Calu3 (cell line): ENCODE results near the gene METTL13. TPM values are rescaled to one million over a fixed set of nuclear protein-coding genes. Genes with fewer than 3 reads are reported as not detected.

Experiments used
- BruUV-seq: library from RNA; stranded (reverse); fragments of 400-500 nt; replicated peaks from 2 replicates; lab custom pipeline; 2021; lab: Mats Ljungman, UMichigan
- CTCF ChIA-PET: fragments of 300-600 bp; sonication (Branson Sonifier 250); formaldehyde crosslinking; loops from one replicate; lab custom pipeline; 2022; ENCODE audit warnings: antibody characterized with exemption; lab: Charles Lee
- DNase-seq: peaks from one replicate; pipeline ENCODE4 v3.0.0; 2022
- H3K27ac Mint-ChIP-seq: one replicate; pipeline ENCODE4 v1.8.0; 2022; ENCODE audit warnings: mixed read lengths; ENCODE audit not compliant: unreplicated experiment
- H3K27me3 Mint-ChIP-seq: one replicate; pipeline ENCODE4 v1.8.0; 2022; ENCODE audit warnings: mixed read lengths; ENCODE audit not compliant: unreplicated experiment
- H3K36me3 Mint-ChIP-seq: one replicate; pipeline ENCODE4 v1.8.0; 2022; ENCODE audit warnings: mild to moderate bottlenecking, moderate library complexity, mixed read lengths; ENCODE audit not compliant: insufficient read depth, unreplicated experiment
- H3K4me1 Mint-ChIP-seq: one replicate; pipeline ENCODE4 v1.8.0; 2022; ENCODE audit warnings: mild to moderate bottlenecking, low read depth, mixed read lengths; ENCODE audit not compliant: unreplicated experiment
- H3K4me3 Mint-ChIP-seq: one replicate; pipeline ENCODE4 v1.8.0; 2022; ENCODE audit warnings: mild to moderate bottlenecking, low read depth, moderate library complexity, mixed read lengths; ENCODE audit not compliant: unreplicated experiment
- H3K9me3 Mint-ChIP-seq: one replicate; pipeline ENCODE4 v1.8.0; 2022; ENCODE audit warnings: low read depth, mixed read lengths; ENCODE audit not compliant: unreplicated experiment
- CTCF ChIP-seq: fragments of 200-600 bp; IDR thresholded peaks from one replicate; pipeline ENCODE4 v1.8.0; 2022; ENCODE audit warnings: antibody characterized with exemption; ENCODE audit not compliant: unreplicated experiment
- intact Hi-C: fragments of 100-400 bp; cut with micrococcal nuclease; formaldehyde crosslinking; loops from one replicate; pipeline ENCODE4 v1.10.0; 2022; ENCODE audit not compliant: unreplicated experiment
- total RNA-seq: library from RNA; stranded (reverse); gene quantifications from 2 replicates; pipeline ENCODE4 v1.2.3, GENCODE V29; 2022

Gene METTL13
- total RNA-seq, 1 experiment from 2014 or later, result 53.1 TPM

GRCh38 chr1:171805395-171806115, 24.1 kb downstream of the METTL13 start:
- no peaks in the 10 kb centered on the region for H3K36me3 Mint-ChIP-seq
- DNase-seq, result no peak
- BruUV-seq, result no TSS peak
- CTCF ChIA-PET, result interaction anchor here (1.6 kb wide), 1 partner anchor 178 kb away, joined by 4 read pairs; no protein-coding TSS in a partner anchor
- no peak overlapping the region for H3K27ac Mint-ChIP-seq
- no peak for TF ChIP-seq CTCF
- peaks cover 8% of the 10 kb centered on the region for H3K4me1 Mint-ChIP-seq
- H3K27me3 Mint-ChIP-seq, result no peaks in the 10 kb centered on the region
- no peaks in the 10 kb centered on the region for H3K9me3 Mint-ChIP-seq
- H3K4me3 Mint-ChIP-seq, result no peak overlapping the region
- intact Hi-C loops, result loop anchor here (10.0 kb wide), 3 partner anchors 161 to 629 kb away; no protein-coding TSS in a partner anchor

- intact Hi-C loops, result loop anchor here (10.0 kb wide), 3 partner anchors 163 to 627 kb away; no protein-coding TSS in a partner anchor
- Mint-ChIP-seq H3K4me1 (no peaks in the 10 kb centered on the region), H3K4me3 (no peak overlapping the region), H3K27ac (no peak overlapping the region), H3K27me3 (no peaks in the 10 kb centered on the region), H3K9me3 (no peaks in the 10 kb centered on the region), H3K36me3 (no peaks in the 10 kb centered on the region)
- no TSS peak for BruUV-seq
- TF ChIP-seq CTCF, result no peak
- no peak for DNase-seq
- CTCF ChIA-PET, result interaction anchor here (1.2 kb wide), 1 partner anchor 181 kb away, joined by 3 read pairs; no protein-coding TSS in a partner anchor
These were observed 26.1 kb downstream of the METTL13 start for GRCh38 chr1:171807556-171807955.

- BruUV-seq, result no TSS peak
- H3K4me1 Mint-ChIP-seq, result no peaks in the 10 kb centered on the region
- no peak for DNase-seq
These were observed 28.4 kb downstream of the METTL13 start for GRCh38 chr1:171809834-171810233.

GRCh38 chr1:171811672-171812071, 30.2 kb downstream of the METTL13 start:
- Mint-ChIP-seq H3K36me3 (no peaks in the 10 kb centered on the region), H3K9me3 (no peaks in the 10 kb centered on the region), H3K4me3 (no peak overlapping the region), H3K4me1 (no peaks in the 10 kb centered on the region), H3K27ac (no peak overlapping the region), H3K27me3 (no peaks in the 10 kb centered on the region)
- intact Hi-C loops, result no loop called here
- CTCF ChIA-PET, result interaction anchor here (0.7 to 1.1 kb wide), 3 partner anchors 61 to 919 kb away, joined by 3 to 5 read pairs (median 5); no protein-coding TSS in a partner anchor
- BruUV-seq, result no TSS peak
- TF ChIP-seq CTCF, result no peak
- no peak for DNase-seq

More at GRCh38 chr1:171809834-171810233, 28.4 kb downstream of the METTL13 start:
- CTCF ChIA-PET, result interaction anchor here (0.6 kb wide), 1 partner anchor 112 kb away, joined by 3 read pairs; no protein-coding TSS in a partner anchor
- no peak overlapping the region for H3K27ac Mint-ChIP-seq
- H3K9me3 Mint-ChIP-seq, result no peaks in the 10 kb centered on the region
- intact Hi-C loops, result loop anchor here (10.0 kb wide), 3 partner anchors 165 to 625 kb away; no protein-coding TSS in a partner anchor
- no peak overlapping the region for H3K4me3 Mint-ChIP-seq
- no peak for TF ChIP-seq CTCF
- no peaks in the 10 kb centered on the region for H3K27me3 Mint-ChIP-seq
- no peaks in the 10 kb centered on the region for H3K36me3 Mint-ChIP-seq
